ENCODE results near the gene PARVG. TPM values are rescaled to one million over a fixed set of nuclear protein-coding genes. Genes with fewer than 3 reads are reported as not detected.

PARVG gene
- total and polyA plus RNA-seq, 2 of the 8 experiments (the other 6 are each of a cell fraction or from before 2014, with no cell fraction given): 0.37 to 1.5 TPM

DNA sequence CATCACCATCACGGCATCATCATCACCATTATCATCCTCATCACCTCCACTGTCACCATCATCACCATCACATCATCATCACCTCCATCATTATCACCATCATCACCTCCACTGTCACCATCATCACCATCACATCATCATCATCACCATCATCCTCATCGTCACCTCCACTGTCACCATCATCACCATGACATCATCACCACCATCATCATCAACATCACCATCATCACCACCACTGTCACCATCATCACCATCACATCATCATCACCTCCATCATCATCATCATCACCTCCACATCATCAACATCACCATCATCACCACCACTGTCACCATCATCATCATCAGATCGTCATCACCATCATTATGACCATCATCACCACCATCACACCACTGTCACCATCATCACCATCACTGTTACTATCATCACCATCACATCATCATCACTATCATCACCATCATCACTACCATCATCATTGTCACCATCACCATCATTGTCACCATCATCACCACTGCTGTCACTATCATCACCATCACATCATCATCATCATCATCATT lies 32.8 kb downstream of the PARVG start (continued):
- TF ChIP-seq GABPA (IDR thresholded peaks at IDR 0.05; ENCODE audit: borderline replicate concordance, insufficient read depth, low read length) (no peak), SRF (IDR thresholded peaks at IDR 0.05; ENCODE audit: low read depth, low read length) (no peak), POLR2A (IDR thresholded peaks at IDR 0.05; ENCODE audit: control extremely low read depth in 1 of 2, low read depth in 2 of 2, low read length in 2 of 2) (no peak), KDM5A (IDR thresholded peaks at IDR 0.05; ENCODE audit: low read length) (no peak)
